ENCODE data around the gene NES.

NES gene

GRCh38 chr1:156671804-156672203, 5.4 kb downstream of the NES start:
- Histone ChIP-seq H3K9me2 (replicated peaks; ENCODE audit: insufficient read depth, low read length) (no peaks in the 10 kb centered on the region), H2AFZ (ENCODE audit: low read depth, low read length, severe bottlenecking) (no peak overlapping the region), H3K9me3 (ENCODE audit: insufficient read depth, low read length) (no peaks in the 10 kb centered on the region), H3K79me2 (ENCODE audit: insufficient read depth, low read length) (no peaks in the 10 kb centered on the region), H3K4me2 (ENCODE audit: low read depth, low read length, poor library complexity, severe bottlenecking) (no peak overlapping the region), H3K4me3 (ENCODE audit: insufficient read depth, low read length, poor library complexity, severe bottlenecking) (no peak overlapping the region), H3K27ac (ENCODE audit: low read depth, low read length) (no peak overlapping the region), H4K20me1 (ENCODE audit: low read depth, low read length) (no peaks in the 10 kb centered on the region), H3K36me3 (ENCODE audit: low read length) (no peaks in the 10 kb centered on the region), H3K27me3 (ENCODE audit: low read length) (no peaks in the 10 kb centered on the region), H3F3A (ENCODE audit: insufficient read depth) (no peaks in the 10 kb centered on the region), H3K9ac (ENCODE audit: low read length) (no peak overlapping the region)
- no peak for TF ChIP-seq EZH2phosphoT487 (conservative IDR thresholded peaks at IDR 0.05; ENCODE audit: low read length)
- TF ChIP-seq, protein P1, sequence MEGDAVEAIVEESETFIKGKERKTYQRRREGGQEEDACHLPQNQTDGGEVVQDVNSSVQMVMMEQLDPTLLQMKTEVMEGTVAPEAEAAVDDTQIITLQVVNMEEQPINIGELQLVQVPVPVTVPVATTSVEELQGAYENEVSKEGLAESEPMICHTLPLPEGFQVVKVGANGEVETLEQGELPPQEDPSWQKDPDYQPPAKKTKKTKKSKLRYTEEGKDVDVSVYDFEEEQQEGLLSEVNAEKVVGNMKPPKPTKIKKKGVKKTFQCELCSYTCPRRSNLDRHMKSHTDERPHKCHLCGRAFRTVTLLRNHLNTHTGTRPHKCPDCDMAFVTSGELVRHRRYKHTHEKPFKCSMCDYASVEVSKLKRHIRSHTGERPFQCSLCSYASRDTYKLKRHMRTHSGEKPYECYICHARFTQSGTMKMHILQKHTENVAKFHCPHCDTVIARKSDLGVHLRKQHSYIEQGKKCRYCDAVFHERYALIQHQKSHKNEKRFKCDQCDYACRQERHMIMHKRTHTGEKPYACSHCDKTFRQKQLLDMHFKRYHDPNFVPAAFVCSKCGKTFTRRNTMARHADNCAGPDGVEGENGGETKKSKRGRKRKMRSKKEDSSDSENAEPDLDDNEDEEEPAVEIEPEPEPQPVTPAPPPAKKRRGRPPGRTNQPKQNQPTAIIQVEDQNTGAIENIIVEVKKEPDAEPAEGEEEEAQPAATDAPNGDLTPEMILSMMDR (IDR thresholded peaks at IDR 0.05; ENCODE audit: insufficient read depth, low read length, poor library complexity, severe bottlenecking): no peak

- no peak for TF ChIP-seq EZH2phosphoT487 (conservative IDR thresholded peaks at IDR 0.05; ENCODE audit: low read length)
- TF ChIP-seq, protein P1 (IDR thresholded peaks at IDR 0.05; ENCODE audit: insufficient read depth, low read length, poor library complexity, severe bottlenecking): no peak
- H4K20me1 ChIP-seq (ENCODE audit: low read depth, low read length): no peaks in the 10 kb centered on the region
- H3K27me3 ChIP-seq (ENCODE audit: low read length): no peaks in the 10 kb centered on the region
- no peaks in the 10 kb centered on the region for H3K9me3 ChIP-seq (ENCODE audit: insufficient read depth, low read length)
- no peak overlapping the region for H3K9ac ChIP-seq (ENCODE audit: low read length)
- no peak overlapping the region for H3K4me3 ChIP-seq (ENCODE audit: insufficient read depth, low read length, poor library complexity, severe bottlenecking)
- H3K4me2 ChIP-seq (ENCODE audit: low read depth, low read length, poor library complexity, severe bottlenecking): no peak overlapping the region
- H3K79me2 ChIP-seq (ENCODE audit: insufficient read depth, low read length): no peaks in the 10 kb centered on the region
- no peaks in the 10 kb centered on the region for H3K36me3 ChIP-seq (ENCODE audit: low read length)
- no peak overlapping the region for H2AFZ ChIP-seq (ENCODE audit: low read depth, low read length, severe bottlenecking)
- H3K9me2 ChIP-seq (replicated peaks; ENCODE audit: insufficient read depth, low read length): no peaks in the 10 kb centered on the region
- H3F3A ChIP-seq (ENCODE audit: insufficient read depth): no peaks in the 10 kb centered on the region
- H3K27ac ChIP-seq (ENCODE audit: low read depth, low read length): no peak overlapping the region
Observed at GRCh38 chr1:156670791-156671190, 6.4 kb downstream of the NES start.

DNA sequence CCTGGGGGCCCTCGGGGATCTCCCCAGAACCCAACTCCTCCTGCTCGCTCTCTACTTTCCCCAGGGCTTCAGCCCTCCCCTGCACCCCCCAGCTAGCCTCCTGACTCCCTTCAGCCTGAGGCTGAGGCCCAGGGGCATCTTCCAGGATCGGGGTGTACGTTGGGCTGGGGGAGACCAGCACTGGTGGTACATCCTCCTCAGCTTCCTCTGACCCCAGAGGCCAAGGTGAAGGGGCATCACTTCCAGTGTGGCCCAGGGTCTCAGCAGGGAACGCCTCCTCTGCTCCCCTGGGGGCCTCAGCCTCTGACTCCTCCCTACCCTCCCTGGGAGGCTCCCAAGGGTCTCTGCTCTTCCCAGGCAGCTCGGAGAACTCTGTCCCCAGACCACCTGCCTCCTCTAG, 6.8 kb downstream of the NES start:
- no peaks in the 10 kb centered on the region for H3K9me2 ChIP-seq (replicated peaks; ENCODE audit: insufficient read depth, low read length)
- H2AFZ ChIP-seq (ENCODE audit: low read depth, low read length, severe bottlenecking): no peak overlapping the region
- H3K36me3 ChIP-seq (ENCODE audit: low read length): no peaks in the 10 kb centered on the region
- H3K9me3 ChIP-seq (ENCODE audit: insufficient read depth, low read length): no peaks in the 10 kb centered on the region
- TF ChIP-seq, protein P1 (IDR thresholded peaks at IDR 0.05; ENCODE audit: insufficient read depth, low read length, poor library complexity, severe bottlenecking): no peak
- TF ChIP-seq EZH2phosphoT487 (conservative IDR thresholded peaks at IDR 0.05; ENCODE audit: low read length): no peak
- H3F3A ChIP-seq (ENCODE audit: insufficient read depth): no peaks in the 10 kb centered on the region
- H3K79me2 ChIP-seq (ENCODE audit: insufficient read depth, low read length): no peaks in the 10 kb centered on the region
- H3K4me2 ChIP-seq (ENCODE audit: low read depth, low read length, poor library complexity, severe bottlenecking): no peak overlapping the region
- no peak overlapping the region for H3K4me3 ChIP-seq (ENCODE audit: insufficient read depth, low read length, poor library complexity, severe bottlenecking)
- no peaks in the 10 kb centered on the region for H3K27me3 ChIP-seq (ENCODE audit: low read length)
- H4K20me1 ChIP-seq (ENCODE audit: low read depth, low read length): no peaks in the 10 kb centered on the region
- H3K9ac ChIP-seq (ENCODE audit: low read length): no peak overlapping the region
- H3K27ac ChIP-seq (ENCODE audit: low read depth, low read length): no peak overlapping the region

Measured in SU-DHL-6 (cell line).